HCT116 (cell line): ENCODE results near the gene AURKA. TPM values are rescaled to one million over a fixed set of nuclear protein-coding genes. Genes with fewer than 3 reads are reported as not detected.

Source experiments
- ATAC-seq: fragments of 200-7000 bp; cut with Tn5 transposase; 2 replicates; pipeline ENCODE4 v1.9.1; 2020; ENCODE audit warnings: mild to moderate bottlenecking, moderate library complexity
- BruUV-seq: library from RNA; stranded (reverse); fragments of 400-500 nt; replicated peaks from 2 replicates; lab custom pipeline; 2021; lab: Mats Ljungman, UMichigan
- CTCF ChIA-PET: fragments of 300-600 bp; sonication (Branson Sonifier 250); formaldehyde crosslinking; loops from one replicate; lab custom pipeline; 2021; ENCODE audit warnings: antibody characterized with exemption; lab: Charles Lee
- POLR2A ChIA-PET: fragments of 300-600, 350-600 bp; sonication (Branson Sonifier 250); formaldehyde crosslinking; loops from one replicate; lab custom pipeline; 2021; ENCODE audit warnings: antibody characterized with exemption; lab: Charles Lee
- RAD21 ChIA-PET, 2 experiments: fragments of 300-600 bp; sonication (Branson Sonifier 250); formaldehyde crosslinking; loops; one replicate each; lab custom pipeline; 2023; ENCODE audit warnings: low total read pairs in 2 of 2; ENCODE audit not compliant: uncharacterized antibody in 2 of 2, unreplicated experiment in 2 of 2, low non-redundant PET in 1 of 2; lab: Charles Lee
- DNase-seq: peaks from one replicate; pipeline ENCODE4 v3.0.0-alpha.2; 2010; ENCODE audit warnings: low read depth, low spot score
- H2AFZ ChIP-seq: fragments of 200-600 bp; shearing (Covaris generic), sonication (generic); 2 replicates; pipeline ENCODE4 v1.6.1; 2017; ENCODE audit warnings: low read depth, mixed run types, mixed read lengths, antibody characterized with exemption, low read length; ENCODE audit not compliant: poor library complexity, severe bottlenecking
- H3K27ac ChIP-seq: 2 replicates; pipeline ENCODE4 v1.5.1; 2012; ENCODE audit warnings: low read depth, low read length
- H3K27me3 ChIP-seq: fragments of 200-600 bp; sonication (generic); 2 replicates; pipeline ENCODE4 v1.6.1; 2016; ENCODE audit warnings: mixed run types, low read length, mixed read lengths; ENCODE audit not compliant: insufficient read depth
- H3K36me3 ChIP-seq, 2 experiments: fragments of 200-500 bp in 1 of 2; fragments of 200-600 bp in 1 of 2; sonication (Bioruptor generic) in 1 of 2; sonication (generic) in 1 of 2; 2 replicates each; pipeline versions ENCODE4 v1.5.1 to v1.6.1; 2014 to 2016; ENCODE audit warnings: low read length in 2 of 2, inconsistent platforms in 1 of 2, mixed read lengths in 1 of 2, mixed run types in 1 of 2; ENCODE audit not compliant: insufficient read depth in 2 of 2, control insufficient read depth in 1 of 2
- H3K4me1 ChIP-seq, 2 experiments: fragments of 200-600 bp in 1 of 2; sonication (generic) in 1 of 2; 2 replicates each; pipeline versions ENCODE4 v1.5.1 to v1.6.1; 2012 to 2017; ENCODE audit warnings: low read length in 2 of 2, inconsistent platforms in 1 of 2, mild to moderate bottlenecking in 1 of 2, mixed read lengths in 1 of 2, mixed run types in 1 of 2, moderate library complexity in 1 of 2; ENCODE audit not compliant: insufficient read depth in 2 of 2, control insufficient read depth in 1 of 2
- H3K4me2 ChIP-seq: fragments of 200-600 bp; sonication (generic); 2 replicates; pipeline ENCODE4 v1.6.1; 2017; ENCODE audit warnings: mixed run types, low read length, mixed read lengths
- H3K4me3 ChIP-seq, 2 experiments: fragments of 200-600 bp in 1 of 2; sonication (generic) in 1 of 2; replicated peaks in 1 of 2; 2 replicates each; pipeline ENCODE4 v1.5.1; 2011 to 2016; ENCODE audit warnings: low read length in 2 of 2, control low read depth in 1 of 2, low read depth in 1 of 2, mild to moderate bottlenecking in 1 of 2, mixed read lengths in 1 of 2, mixed run types in 1 of 2
- H3K79me2 ChIP-seq: fragments of 200-600 bp; sonication (generic); 2 replicates; pipeline ENCODE4 v1.6.1; 2017; ENCODE audit warnings: mild to moderate bottlenecking, mixed run types, low read length, moderate library complexity, mixed read lengths; ENCODE audit not compliant: insufficient read depth
- H3K9ac ChIP-seq: fragments of 200-600 bp; sonication (generic); 2 replicates; pipeline ENCODE4 v1.6.1; 2016; ENCODE audit warnings: low read length, mixed read lengths
- H3K9me2 ChIP-seq: fragments of 200-600 bp; sonication (generic), shearing (Covaris generic); 2 replicates; pipeline ENCODE4 v1.6.1; 2017; ENCODE audit warnings: mixed run types, mild to moderate bottlenecking, moderate library complexity; ENCODE audit not compliant: insufficient read depth
- H3K9me3 ChIP-seq, 2 experiments: fragments of 200-500 bp in 1 of 2; fragments of 200-600 bp in 1 of 2; sonication (Bioruptor generic) in 1 of 2; sonication (generic) in 1 of 2; 2 replicates each; pipeline ENCODE4 v1.6.1; 2014 to 2017; ENCODE audit warnings: low read length in 2 of 2, mixed read lengths in 2 of 2, inconsistent platforms in 1 of 2, low read depth in 1 of 2, mild to moderate bottlenecking in 1 of 2, mixed run types in 1 of 2, moderate library complexity in 1 of 2; ENCODE audit not compliant: control insufficient read depth in 1 of 2, insufficient read depth in 1 of 2
- H4K20me1 ChIP-seq: fragments of 200-600 bp; sonication (generic), shearing (Covaris generic); 2 replicates; pipeline ENCODE4 v1.6.1; 2017; ENCODE audit warnings: mixed run types, mild to moderate bottlenecking, moderate library complexity; ENCODE audit not compliant: insufficient read depth
- ATF3 ChIP-seq: IDR thresholded peaks from 2 replicates; pipeline ENCODE4 v1.6.1; 2012
- CTCF ChIP-seq, 3 experiments: fragments of 200-600 bp in 1 of 3; sonication (generic) in 1 of 3; IDR thresholded peaks in 2 of 3; conservative IDR thresholded peaks in 1 of 3; 2 replicates each; pipeline ENCODE4 v1.5.1; 2012 to 2017; ENCODE audit warnings: low read depth in 2 of 3, low read length in 2 of 3, antibody characterized with exemption in 1 of 3, borderline replicate concordance in 1 of 3, control low read depth in 1 of 3, mild to moderate bottlenecking in 1 of 3, mixed read lengths in 1 of 3, mixed run types in 1 of 3, moderate library complexity in 1 of 3; ENCODE audit not compliant: insufficient read depth in 1 of 3
- EGR1 ChIP-seq: IDR thresholded peaks from 2 replicates; pipeline ENCODE4 v1.6.1; 2012; ENCODE audit warnings: low read depth
- ELF1 ChIP-seq: IDR thresholded peaks from 2 replicates; pipeline ENCODE4 v1.6.1; 2012; ENCODE audit warnings: low read depth, borderline replicate concordance
- JUND ChIP-seq: IDR thresholded peaks from 2 replicates; pipeline ENCODE4 v1.6.1; 2012
- SP1 ChIP-seq: IDR thresholded peaks from 2 replicates; pipeline ENCODE4 v1.6.1; 2012; ENCODE audit warnings: low read depth
- SRF ChIP-seq: IDR thresholded peaks from 2 replicates; pipeline ENCODE4 v1.6.1; 2012; ENCODE audit warnings: low read depth
- YY1 ChIP-seq: IDR thresholded peaks from 2 replicates; pipeline ENCODE4 v1.6.1; 2011; ENCODE audit warnings: low read length, low read depth, moderate library complexity, mild to moderate bottlenecking; ENCODE audit not compliant: insufficient replicate concordance; ENCODE audit errors: extremely low read depth
- ZBTB33 ChIP-seq: IDR thresholded peaks from 2 replicates; pipeline ENCODE4 v1.6.1; 2011; ENCODE audit warnings: mild to moderate bottlenecking, low read length, moderate library complexity; ENCODE audit not compliant: insufficient replicate concordance; ENCODE audit errors: extremely low read depth
- ZFX ChIP-seq: fragments of 450-650 bp; IDR thresholded peaks from 2 replicates; pipeline ENCODE4 v1.6.1; 2017
- ZNF274 ChIP-seq: fragments of 200-500 bp; sonication (Bioruptor generic); IDR thresholded peaks from 2 replicates; pipeline ENCODE4 v1.6.1; 2014; ENCODE audit warnings: mild to moderate bottlenecking, low read depth, low read length, inconsistent platforms
- intact Hi-C: fragments of 100-400 bp; cut with micrococcal nuclease; formaldehyde crosslinking; loops from 2 replicates; pipeline ENCODE4 v1.10.0; 2022
- total RNA-seq: library from RNA; stranded (reverse); gene quantifications from one replicate; pipeline ENCODE4 v1.2.1, GENCODE V29; 2021; ENCODE audit not compliant: unreplicated experiment

Gene AURKA
- total RNA-seq, 1 experiment from 2014 or later: 80.1 TPM

GRCh38 chr20:56376331-56376730 is 15.7 kb downstream of the AURKA start:
- DNase-seq (no peak), ATAC-seq (no peak)
- H3K27me3 ChIP-seq: no peaks in the 10 kb centered on the region
- H3K9me2 ChIP-seq: no peaks in the 10 kb centered on the region
- intact Hi-C loops: no loop called here
- H3K4me2 ChIP-seq: no peak overlapping the region
- H3K79me2 ChIP-seq: peaks cover 95% of the 10 kb centered on the region
- ChIA-PET POLR2A (interaction anchor here (1.7 kb wide), 1 partner anchor 15 kb away, joined by 4 read pairs; the partner anchor contains the start of gene AURKA), CTCF (no interaction called here), RAD21 (no interaction called here)
- TF ChIP-seq EGR1 (no peak), JUND (no peak), CTCF (IDR thresholded peaks at IDR 0.05 in 2 of 3, conservative IDR thresholded peaks at IDR 0.05 in 1 of 3; ENCODE audit: borderline replicate concordance in 1 of 3, insufficient read depth in 1 of 3, low read depth in 2 of 3, low read length in 2 of 3) (no peak), ELF1 (no peak), ZNF274 (no peak), ATF3 (no peak)
- BruUV-seq: no TSS peak
- H3K9ac ChIP-seq: no peak overlapping the region
- H3K4me1 ChIP-seq: no peaks in the 10 kb centered on the region
- H3K27ac ChIP-seq: no peak overlapping the region
- no peak overlapping the region for H3K4me3 ChIP-seq
- peaks cover 53 to 60% of the 10 kb centered on the region in 2 experiments for H3K36me3 ChIP-seq
- H2AFZ ChIP-seq: no peak overlapping the region
- H3K9me3 ChIP-seq: no peaks in the 10 kb centered on the region
- no peaks in the 10 kb centered on the region for H4K20me1 ChIP-seq

- CTCF ChIA-PET: no interaction called here
- Histone ChIP-seq H2AFZ (no peak overlapping the region), H3K79me2 (peaks cover 85% of the 10 kb centered on the region), H3K27ac (no peak overlapping the region), H3K27me3 (no peaks in the 10 kb centered on the region), H3K4me1 (no peaks in the 10 kb centered on the region), H3K9ac (no peak overlapping the region), H4K20me1 (no peaks in the 10 kb centered on the region), H3K9me2 (no peaks in the 10 kb centered on the region), H3K4me2 (no peak overlapping the region), H3K4me3 (no peak overlapping the region), H3K9me3 (no peaks in the 10 kb centered on the region), H3K36me3 (peaks cover 58 to 70% of the 10 kb centered on the region in 2 experiments)
- DNase-seq (no peak), ATAC-seq (no peak)
- BruUV-seq: no TSS peak
- POLR2A ChIA-PET: no interaction called here
- intact Hi-C loops: no loop called here
- no peak for TF ChIP-seq SRF
- no peak for TF ChIP-seq ZBTB33
- no peak for TF ChIP-seq YY1
- TF ChIP-seq ZFX: no peak
- no peak for TF ChIP-seq SP1
- TF ChIP-seq EGR1: no peak
- RAD21 ChIA-PET: no interaction called here
Observed at GRCh38 chr20:56373942-56374341, 18.1 kb downstream of the AURKA start.
